Karpas-422 (cell line): Measurements from ENCODE around the gene CACNB2. TPM values are rescaled to one million over a fixed set of nuclear protein-coding genes. Genes with fewer than 3 reads are reported as not detected.
"Not testable (repeated sequence)": the region's sequence is repeated elsewhere in the genome, so short reads cannot be mapped to it uniquely, and the experiment has no call there.

ENCODE experiments used
- DNase-seq: peaks from one replicate; pipeline ENCODE4 v3.0.0-alpha.2; 2015
- H2AFZ ChIP-seq: fragments of 200-600 bp; sonication (generic); 2 replicates; pipeline ENCODE4 v1.6.1; 2014; ENCODE audit warnings: antibody characterized with exemption, low read length, mixed read lengths
- H3K27ac ChIP-seq: fragments of 200-600 bp; sonication (generic); 2 replicates; pipeline ENCODE4 v1.5.1; 2014; ENCODE audit warnings: mild to moderate bottlenecking, low read length, moderate library complexity
- H3K27me3 ChIP-seq: fragments of 200-600 bp; sonication (generic); 2 replicates; pipeline ENCODE4 v1.6.1; 2014; ENCODE audit warnings: low read length, mixed read lengths
- H3K36me3 ChIP-seq: fragments of 200-600 bp; sonication (generic); 2 replicates; pipeline ENCODE4 v1.6.1; 2014; ENCODE audit warnings: low read length, mixed read lengths; ENCODE audit not compliant: insufficient read depth
- H3K4me1 ChIP-seq: fragments of 200-600 bp; sonication (generic); 2 replicates; pipeline ENCODE4 v1.6.1; 2014; ENCODE audit warnings: mild to moderate bottlenecking, low read length, mixed read lengths
- H3K4me2 ChIP-seq: fragments of 200-600 bp; sonication (generic); 2 replicates; pipeline ENCODE4 v1.6.1; 2014; ENCODE audit warnings: low read length, low read depth, mild to moderate bottlenecking; ENCODE audit not compliant: poor library complexity, severe bottlenecking
- H3K4me3 ChIP-seq: fragments of 200-600 bp; sonication (generic); 2 replicates; pipeline ENCODE4 v1.5.1; 2014; ENCODE audit warnings: mild to moderate bottlenecking, antibody characterized with exemption, low read length, mixed read lengths
- H3K79me2 ChIP-seq: fragments of 200-600 bp; sonication (generic); 2 replicates; pipeline ENCODE4 v1.6.1; 2014; ENCODE audit warnings: mild to moderate bottlenecking, low read length, mixed read lengths
- H3K9ac ChIP-seq: fragments of 200-600 bp; sonication (generic); 2 replicates; pipeline ENCODE4 v1.6.0; 2014; ENCODE audit warnings: low read length
- H3K9me2 ChIP-seq: fragments of 200-600 bp; sonication (generic), shearing (Covaris generic); replicated peaks from 2 replicates; pipeline ENCODE4 v1.6.0; 2014; ENCODE audit warnings: mild to moderate bottlenecking, low read length, moderate library complexity; ENCODE audit not compliant: insufficient read depth
- H3K9me3 ChIP-seq: fragments of 300-700, 200-600 bp; sonication (generic); 2 replicates; pipeline ENCODE4 v1.6.1; 2014; ENCODE audit warnings: low read length, mixed read lengths
- H4K20me1 ChIP-seq: fragments of 200-600 bp; sonication (generic); 2 replicates; pipeline ENCODE4 v1.6.1; 2014; ENCODE audit warnings: mild to moderate bottlenecking, antibody characterized with exemption, low read length, low read depth; ENCODE audit not compliant: insufficient read depth
- total RNA-seq: library from RNA; depleted of rRNA; stranded (reverse); fragments of >200 nt; shearing (Covaris generic); gene quantifications from 2 replicates; pipeline ENCODE4 v1.2.3, GENCODE V29; 2014; ENCODE audit warnings: low replicate concordance

The CACNB2 gene
- total RNA-seq, 1 experiment from 2014 or later: not detected

DNA sequence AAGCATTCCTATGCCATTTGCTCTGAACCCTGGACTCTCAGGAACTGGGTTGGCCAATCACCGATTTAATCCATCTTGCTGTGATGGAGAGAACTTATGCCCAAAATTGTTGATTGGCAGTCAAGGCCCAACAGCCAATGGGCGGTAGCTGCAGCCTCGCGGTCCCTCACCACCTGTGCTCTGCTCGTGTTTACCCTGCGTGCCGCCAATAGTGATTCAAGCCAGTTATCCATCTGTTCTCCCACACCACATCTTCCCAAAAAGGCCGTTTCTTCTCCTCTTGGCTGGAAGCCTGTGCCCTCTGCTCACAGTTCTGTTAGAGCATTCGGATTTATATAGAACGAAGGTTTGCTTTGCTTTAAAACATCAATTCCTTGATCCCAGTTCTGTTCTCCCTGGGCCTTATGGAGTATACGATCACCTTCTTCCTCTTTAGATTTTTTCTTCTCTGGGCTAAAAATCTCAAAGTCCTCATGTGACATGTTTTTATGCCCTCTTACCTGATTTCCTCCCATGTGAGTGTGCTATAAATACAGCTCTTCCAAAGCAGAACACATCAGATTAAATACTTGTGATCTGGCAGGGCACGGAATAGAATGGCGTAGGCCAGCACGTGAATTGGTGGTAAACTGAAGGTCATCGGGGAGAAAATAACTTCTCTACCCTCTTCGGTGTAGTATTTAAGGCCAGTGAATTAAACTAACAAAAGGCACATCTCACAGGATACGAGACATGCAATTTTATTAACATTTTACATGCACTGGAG lies 298.3 kb downstream of the CACNB2 start:
- H3K4me2 ChIP-seq: no peak overlapping the region
- no peak overlapping the region for H3K4me3 ChIP-seq
- DNase-seq: no peak
- H3K79me2 ChIP-seq: no peaks in the 10 kb centered on the region
- no peak overlapping the region for H3K27ac ChIP-seq
- no peak overlapping the region for H3K9ac ChIP-seq
- H4K20me1 ChIP-seq: no peaks in the 10 kb centered on the region
- no peaks in the 10 kb centered on the region for H3K4me1 ChIP-seq
- no peak overlapping the region for H2AFZ ChIP-seq
- H3K9me3 ChIP-seq: no peaks in the 10 kb centered on the region
- H3K36me3 ChIP-seq: no peaks in the 10 kb centered on the region
- H3K27me3 ChIP-seq: no peaks in the 10 kb centered on the region
- no peaks in the 10 kb centered on the region for H3K9me2 ChIP-seq

DNA sequence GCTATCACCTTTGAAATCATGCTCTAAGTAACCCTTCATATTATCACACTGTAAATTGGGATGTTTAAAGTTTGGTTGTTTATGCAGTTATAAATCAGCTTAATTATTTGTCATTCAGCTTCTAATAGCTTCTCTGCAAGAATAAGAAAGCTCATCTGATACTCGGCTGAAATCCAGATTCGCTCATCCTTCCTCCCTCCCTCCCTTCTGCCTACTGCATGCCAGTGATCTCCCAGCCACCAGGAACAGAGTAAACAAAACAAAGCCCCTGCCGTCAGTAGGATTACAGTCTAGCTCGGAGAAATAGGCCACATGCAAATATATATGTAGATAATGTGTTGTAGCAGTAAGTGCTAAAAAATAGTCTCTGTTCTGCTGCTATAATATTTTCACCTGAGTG lies 299.4 kb downstream of the CACNB2 start:
- Histone ChIP-seq H3K79me2 (no peaks in the 10 kb centered on the region), H3K4me3 (no peak overlapping the region), H3K9me3 (no peaks in the 10 kb centered on the region), H2AFZ (no peak overlapping the region), H3K27ac (no peak overlapping the region), H3K4me1 (no peaks in the 10 kb centered on the region), H3K27me3 (no peaks in the 10 kb centered on the region), H4K20me1 (no peaks in the 10 kb centered on the region), H3K36me3 (no peaks in the 10 kb centered on the region), H3K9me2 (no peaks in the 10 kb centered on the region), H3K9ac (no peak overlapping the region), H3K4me2 (no peak overlapping the region)
- DNase-seq: no peak

DNA sequence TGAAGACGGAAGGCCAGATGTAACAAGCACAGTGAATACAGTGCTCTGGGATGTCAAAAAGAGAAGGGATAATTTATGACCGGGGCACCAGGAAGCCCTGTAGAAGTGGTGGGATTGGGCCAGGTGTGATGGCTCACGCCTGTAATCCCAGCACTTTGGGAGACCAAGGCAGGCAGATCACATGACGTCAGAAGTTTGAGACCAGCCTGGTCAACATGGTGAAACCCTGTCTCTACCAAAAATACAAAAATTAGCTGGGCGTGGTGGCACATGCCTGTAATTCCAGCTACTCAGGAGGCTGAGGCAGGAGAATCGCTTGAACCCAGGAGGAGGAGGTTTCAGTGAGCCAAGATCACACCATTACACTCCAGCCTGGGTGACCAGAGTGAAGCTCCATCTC lies 305.4 kb downstream of the CACNB2 start:
- not testable (repeated sequence) for H3K79me2 ChIP-seq, H3K9me3 ChIP-seq, H2AFZ ChIP-seq, H3K27me3 ChIP-seq, H3K4me3 ChIP-seq, DNase-seq, H4K20me1 ChIP-seq, H3K4me2 ChIP-seq, H3K4me1 ChIP-seq, H3K9me2 ChIP-seq, H3K36me3 ChIP-seq, H3K27ac ChIP-seq, H3K9ac ChIP-seq

DNA sequence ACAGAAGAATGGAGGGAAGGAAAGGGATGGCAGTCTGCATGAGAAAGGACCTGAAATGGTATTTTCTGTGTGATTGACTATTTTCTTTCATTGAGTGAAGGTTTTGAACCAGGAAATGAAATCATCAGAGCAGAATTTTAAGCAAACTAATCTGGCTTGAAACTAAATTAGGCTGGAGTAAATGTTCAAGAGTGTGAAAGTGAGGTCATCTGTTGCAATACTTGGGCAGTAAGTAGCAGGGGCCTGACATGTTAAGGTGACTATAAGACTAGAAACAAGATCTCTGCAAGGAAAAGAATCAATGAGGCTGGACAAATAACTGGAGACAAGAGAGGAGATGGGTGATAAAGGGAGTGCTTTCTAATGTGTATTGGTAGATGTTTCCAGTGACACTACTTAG lies 306.0 kb downstream of the CACNB2 start:
- no peaks in the 10 kb centered on the region for H3K9me2 ChIP-seq
- H3K4me2 ChIP-seq: no peak overlapping the region
- no peaks in the 10 kb centered on the region for H3K9me3 ChIP-seq
- DNase-seq: no peak
- no peaks in the 10 kb centered on the region for H3K79me2 ChIP-seq
- H4K20me1 ChIP-seq: no peaks in the 10 kb centered on the region
- H3K27ac ChIP-seq: no peak overlapping the region
- no peak overlapping the region for H2AFZ ChIP-seq
- H3K27me3 ChIP-seq: no peaks in the 10 kb centered on the region
- H3K9ac ChIP-seq: no peak overlapping the region
- H3K36me3 ChIP-seq: no peaks in the 10 kb centered on the region
- no peak overlapping the region for H3K4me3 ChIP-seq
- H3K4me1 ChIP-seq: no peaks in the 10 kb centered on the region

DNA sequence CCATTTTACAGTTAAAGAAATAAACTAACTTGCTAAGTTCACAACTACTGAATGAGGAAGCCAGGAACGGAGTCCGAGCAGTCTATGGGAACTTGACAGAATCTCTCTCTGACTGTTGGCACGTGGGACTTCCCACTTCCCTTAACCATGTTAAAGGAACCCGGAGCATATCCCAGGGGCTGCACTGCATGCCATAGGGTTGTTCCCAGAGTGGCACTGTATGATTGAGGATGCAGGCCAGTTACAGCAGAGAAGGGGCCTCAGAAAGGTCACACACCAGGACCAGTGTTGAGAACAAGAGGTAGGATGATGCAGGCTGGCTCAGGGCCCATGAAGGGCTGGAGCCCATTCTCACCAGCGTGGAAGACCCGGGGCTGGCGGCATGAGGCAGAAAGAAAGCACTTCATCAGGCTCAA lies 309.4 kb downstream of the CACNB2 start:
- H3K4me3 ChIP-seq: no peak overlapping the region
- H3K9ac ChIP-seq: no peak overlapping the region

DNA sequence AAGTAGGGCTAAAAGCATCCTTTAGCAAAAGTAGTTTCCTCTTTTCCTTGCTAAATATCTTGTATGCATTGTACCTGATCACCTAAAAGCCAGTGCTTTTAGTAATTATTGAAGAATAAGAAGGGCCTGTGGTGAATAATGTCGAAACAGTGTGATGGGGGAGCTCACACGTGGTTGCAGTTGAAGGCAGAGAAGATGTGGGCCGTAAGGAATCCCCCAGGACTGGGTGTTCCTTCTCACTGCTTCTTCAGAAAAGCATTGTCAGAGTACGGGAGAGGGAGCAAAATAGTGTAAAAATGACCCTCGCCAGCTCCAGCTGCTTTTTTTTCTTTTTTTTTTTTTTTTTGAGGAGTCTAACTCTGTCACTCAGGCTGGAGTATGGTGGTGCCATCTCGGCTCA lies 310.1 kb downstream of the CACNB2 start:
- Histone ChIP-seq H3K27ac (no peak overlapping the region), H3K4me2 (no peak overlapping the region), H3K9me2 (no peaks in the 10 kb centered on the region), H4K20me1 (no peaks in the 10 kb centered on the region), H3K36me3 (no peaks in the 10 kb centered on the region), H3K4me3 (no peak overlapping the region), H3K4me1 (no peaks in the 10 kb centered on the region), H3K27me3 (no peaks in the 10 kb centered on the region), H3K9ac (no peak overlapping the region), H3K79me2 (no peaks in the 10 kb centered on the region), H2AFZ (no peak overlapping the region), H3K9me3 (no peaks in the 10 kb centered on the region)
- no peak for DNase-seq

More for the DNA sequence above, 309.4 kb downstream of the CACNB2 start:
- Histone ChIP-seq H3K4me2 (no peak overlapping the region), H3K9me2 (no peaks in the 10 kb centered on the region), H3K27me3 (no peaks in the 10 kb centered on the region), H4K20me1 (no peaks in the 10 kb centered on the region), H3K4me1 (no peaks in the 10 kb centered on the region), H3K36me3 (no peaks in the 10 kb centered on the region), H3K27ac (no peak overlapping the region), H2AFZ (no peak overlapping the region), H3K9me3 (no peaks in the 10 kb centered on the region), H3K79me2 (no peaks in the 10 kb centered on the region)
- no peak for DNase-seq

DNA sequence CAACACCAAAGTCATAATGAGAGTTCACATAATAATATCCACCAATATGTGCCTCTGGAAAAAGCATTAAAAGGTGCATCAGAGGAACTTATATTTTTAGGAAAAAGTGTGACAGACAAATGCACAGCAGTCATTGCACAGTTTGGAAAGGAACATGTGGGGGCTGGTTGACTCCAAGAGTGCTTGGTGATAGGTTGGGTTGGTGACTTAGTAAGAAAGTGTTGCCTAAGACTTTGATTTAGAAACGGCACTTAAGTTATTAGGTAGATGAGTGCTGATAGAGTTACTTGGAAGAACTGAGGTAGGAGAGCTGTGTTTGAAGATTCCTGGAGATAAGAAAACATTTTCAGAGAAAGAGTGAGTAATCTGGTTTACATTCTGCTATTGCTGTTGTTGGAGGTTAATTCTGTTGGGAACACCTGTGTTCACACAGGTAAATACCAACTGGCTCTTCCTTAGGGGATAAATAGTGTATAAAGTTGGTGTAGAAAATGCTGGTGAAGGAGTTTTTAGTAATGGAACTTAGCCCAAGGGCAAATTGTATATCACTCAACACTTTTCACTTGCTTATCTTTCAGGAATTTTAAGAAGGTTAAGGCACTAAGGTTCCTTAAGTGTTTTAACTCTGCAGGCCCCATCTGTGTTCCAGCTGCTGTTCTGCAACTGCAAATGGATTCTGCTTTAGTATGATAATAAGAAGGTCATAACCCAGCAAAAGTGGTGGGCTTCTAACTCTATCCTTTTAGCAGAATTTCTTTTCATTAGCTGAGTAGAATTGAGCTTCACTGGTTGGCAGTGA lies 315.1 kb downstream of the CACNB2 start:
- H2AFZ ChIP-seq: no peak overlapping the region

DNA sequence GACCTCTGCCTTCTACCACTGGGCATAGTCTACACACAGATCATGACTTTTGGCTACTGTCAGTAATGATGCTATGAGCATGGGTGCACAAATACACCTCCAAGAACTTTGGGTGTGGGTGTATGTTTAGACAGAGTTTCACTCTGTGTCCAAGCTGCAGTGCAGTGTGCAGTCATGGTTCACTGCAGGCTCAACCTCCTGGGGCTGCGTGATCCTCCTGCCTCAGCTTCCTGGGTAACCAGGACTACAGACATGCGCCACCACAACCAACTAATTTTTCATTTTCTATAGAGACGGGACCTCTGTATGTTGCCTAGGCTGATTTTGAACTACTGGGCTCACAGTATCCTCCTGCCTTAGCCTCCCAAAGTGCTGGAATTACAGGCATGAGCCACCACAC lies 316.8 kb downstream of the CACNB2 start:
- Histone ChIP-seq H3K27ac (no peak overlapping the region), H3K4me1 (no peaks in the 10 kb centered on the region), H3K4me2 (no peak overlapping the region), H3K9ac (no peak overlapping the region), H3K9me3 (no peaks in the 10 kb centered on the region), H3K79me2 (no peaks in the 10 kb centered on the region), H3K4me3 (no peak overlapping the region), H3K36me3 (no peaks in the 10 kb centered on the region), H3K27me3 (no peaks in the 10 kb centered on the region), H4K20me1 (no peaks in the 10 kb centered on the region), H2AFZ (no peak overlapping the region), H3K9me2 (no peaks in the 10 kb centered on the region)
- DNase-seq: no peak

More for the DNA sequence above, 315.1 kb downstream of the CACNB2 start:
- no peaks in the 10 kb centered on the region for H3K9me3 ChIP-seq
- no peaks in the 10 kb centered on the region for H3K79me2 ChIP-seq
- no peaks in the 10 kb centered on the region for H3K4me1 ChIP-seq
- H3K36me3 ChIP-seq: no peaks in the 10 kb centered on the region
- H3K27ac ChIP-seq: no peak overlapping the region
- no peak overlapping the region for H3K4me2 ChIP-seq
- H4K20me1 ChIP-seq: no peaks in the 10 kb centered on the region
- no peak for DNase-seq
- H3K27me3 ChIP-seq: no peaks in the 10 kb centered on the region
- H3K9ac ChIP-seq: no peak overlapping the region
- H3K4me3 ChIP-seq: no peak overlapping the region
- no peaks in the 10 kb centered on the region for H3K9me2 ChIP-seq
